ENCODE measurements around the gene AUTS2.

Gene AUTS2

DNA sequence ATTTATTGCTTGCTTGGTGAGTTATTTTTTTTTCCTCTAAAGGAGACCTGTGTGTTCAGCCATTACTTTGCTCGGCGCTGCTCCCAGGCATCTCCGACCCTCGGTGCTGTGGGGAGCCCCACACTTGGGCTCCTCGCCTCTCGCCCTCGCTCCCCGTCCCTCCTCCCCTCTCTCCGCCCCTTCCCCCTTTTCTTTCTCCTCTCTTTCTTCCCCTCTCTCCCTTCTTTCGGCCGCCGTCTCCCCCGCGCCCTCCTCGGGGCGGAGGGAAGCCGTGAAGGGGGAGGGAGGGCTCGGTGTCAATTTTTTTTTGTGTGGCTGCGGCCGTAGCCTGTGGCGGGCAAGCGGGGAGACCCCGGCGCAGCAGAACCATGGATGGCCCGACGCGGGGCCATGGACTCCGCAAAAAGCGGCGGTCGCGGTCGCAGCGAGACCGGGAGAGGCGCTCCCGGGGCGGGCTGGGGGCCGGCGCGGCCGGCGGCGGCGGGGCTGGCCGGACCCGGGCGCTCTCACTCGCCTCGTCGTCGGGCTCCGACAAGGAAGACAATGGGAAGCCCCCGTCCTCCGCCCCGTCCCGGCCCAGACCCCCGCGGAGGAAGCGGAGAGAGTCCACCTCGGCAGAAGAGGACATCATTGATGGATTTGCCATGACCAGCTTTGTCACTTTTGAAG is 1.1 kb downstream of the AUTS2 start:
- TF ChIP-seq, protein P1, sequence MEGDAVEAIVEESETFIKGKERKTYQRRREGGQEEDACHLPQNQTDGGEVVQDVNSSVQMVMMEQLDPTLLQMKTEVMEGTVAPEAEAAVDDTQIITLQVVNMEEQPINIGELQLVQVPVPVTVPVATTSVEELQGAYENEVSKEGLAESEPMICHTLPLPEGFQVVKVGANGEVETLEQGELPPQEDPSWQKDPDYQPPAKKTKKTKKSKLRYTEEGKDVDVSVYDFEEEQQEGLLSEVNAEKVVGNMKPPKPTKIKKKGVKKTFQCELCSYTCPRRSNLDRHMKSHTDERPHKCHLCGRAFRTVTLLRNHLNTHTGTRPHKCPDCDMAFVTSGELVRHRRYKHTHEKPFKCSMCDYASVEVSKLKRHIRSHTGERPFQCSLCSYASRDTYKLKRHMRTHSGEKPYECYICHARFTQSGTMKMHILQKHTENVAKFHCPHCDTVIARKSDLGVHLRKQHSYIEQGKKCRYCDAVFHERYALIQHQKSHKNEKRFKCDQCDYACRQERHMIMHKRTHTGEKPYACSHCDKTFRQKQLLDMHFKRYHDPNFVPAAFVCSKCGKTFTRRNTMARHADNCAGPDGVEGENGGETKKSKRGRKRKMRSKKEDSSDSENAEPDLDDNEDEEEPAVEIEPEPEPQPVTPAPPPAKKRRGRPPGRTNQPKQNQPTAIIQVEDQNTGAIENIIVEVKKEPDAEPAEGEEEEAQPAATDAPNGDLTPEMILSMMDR (IDR thresholded peaks at IDR 0.05; ENCODE audit: low read depth, low read length) = no peak
- DNase-seq (ENCODE audit: low read depth in 2 of 2) = no peak
- H3K4me3 ChIP-seq (replicated peaks in 1 of 2; ENCODE audit: low read depth in 2 of 2, low read length in 2 of 2) = peak overlapping the region; percentile 62 to 88

GRCh38 chr7:69599955-69600709 is 1.9 kb downstream of the AUTS2 start:
- peak overlapping the region; percentile 62 to 88 for H3K4me3 ChIP-seq (replicated peaks in 1 of 2; ENCODE audit: low read depth in 2 of 2, low read length in 2 of 2)
- TF ChIP-seq, protein P1 (IDR thresholded peaks at IDR 0.05; ENCODE audit: low read depth, low read length) = no peak
- peak in 1 of 2 donors; percentile 24 for DNase-seq (ENCODE audit: low read depth in 2 of 2)

GRCh38 chr7:69600710-69601519 is 2.6 kb downstream of the AUTS2 start:
- no peak for DNase-seq (ENCODE audit: low read depth in 2 of 2)
- no peak overlapping the region for H3K4me3 ChIP-seq (replicated peaks in 1 of 2; ENCODE audit: low read depth in 2 of 2, low read length in 2 of 2)
- TF ChIP-seq, protein P1 (IDR thresholded peaks at IDR 0.05; ENCODE audit: low read depth, low read length) = no peak

- no peak for DNase-seq (ENCODE audit: low read depth in 2 of 2)
- H3K4me3 ChIP-seq (replicated peaks in 1 of 2; ENCODE audit: low read depth in 2 of 2, low read length in 2 of 2) = no peak overlapping the region
- TF ChIP-seq, protein P1 (IDR thresholded peaks at IDR 0.05; ENCODE audit: low read depth, low read length) = no peak
Measured at GRCh38 chr7:69602522-69602921, 4.2 kb downstream of the AUTS2 start.

- TF ChIP-seq, protein P1 (IDR thresholded peaks at IDR 0.05; ENCODE audit: low read depth, low read length) = no peak
- H3K4me3 ChIP-seq (replicated peaks in 1 of 2; ENCODE audit: low read depth in 2 of 2, low read length in 2 of 2) = no peak overlapping the region
- no peak for DNase-seq (ENCODE audit: low read depth in 2 of 2)
Measured at GRCh38 chr7:69603351-69603750, 5.1 kb downstream of the AUTS2 start.

GRCh38 chr7:69603937-69604494 is 5.7 kb downstream of the AUTS2 start:
- no peak overlapping the region for H3K4me3 ChIP-seq (replicated peaks in 1 of 2; ENCODE audit: low read depth in 2 of 2, low read length in 2 of 2)
- TF ChIP-seq, protein P1 (IDR thresholded peaks at IDR 0.05; ENCODE audit: low read depth, low read length) = no peak
- DNase-seq (ENCODE audit: low read depth in 2 of 2) = no peak
